Erythroblast (primary cell): ENCODE data around the gene SMURF1.

Experiments used
- GATA1 ChIP-seq: IDR thresholded peaks from 2 replicates; pipeline ENCODE4 v1.6.1; 2011; ENCODE audit warnings: low read depth, mild to moderate bottlenecking, control low read depth, low read length, moderate library complexity
- POLR2A ChIP-seq: IDR thresholded peaks from 2 replicates; pipeline ENCODE4 v1.6.1; 2011; ENCODE audit warnings: mild to moderate bottlenecking, low read length

GRCh38 chr7:99089914-99090629, 53.8 kb downstream of the SMURF1 start:
- TF ChIP-seq POLR2A (no peak), GATA1 (no peak)
